HL-60/S4 treated with phorbol 12-myristate 13-acetate at 8.2 ng/mL for 4 days and 3 days (cell line): ENCODE data around the gene RBM17.

Experiments
- in situ Hi-C: fragments of 300-500 bp; cut with MboI; formaldehyde crosslinking; loops from 2 replicates; pipeline ENCODE4 v1.15.0; 2022; ENCODE audit warnings: low sequenced_read_pairs

Gene RBM17

DNA sequence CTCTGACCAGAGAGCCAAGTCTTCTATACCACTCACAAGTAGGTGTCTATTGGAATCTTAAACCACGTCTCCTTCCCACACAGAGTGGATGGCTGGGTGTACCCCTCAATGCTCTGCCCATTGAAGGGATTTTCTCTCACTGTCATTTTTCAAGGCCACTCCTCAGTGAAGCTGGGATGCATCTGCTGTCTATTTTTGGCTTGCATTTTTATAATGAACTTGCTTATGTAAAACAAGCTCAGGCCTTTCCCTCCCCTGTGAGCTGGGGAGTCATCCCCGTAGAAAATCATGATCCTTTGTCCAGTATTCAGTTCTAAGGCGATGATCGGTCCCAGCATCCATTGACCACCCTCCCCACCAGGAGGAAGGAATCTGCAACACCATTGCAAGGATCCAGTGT, 9.8 kb upstream of the RBM17 start:
- in situ Hi-C loops = no loop called here

DNA sequence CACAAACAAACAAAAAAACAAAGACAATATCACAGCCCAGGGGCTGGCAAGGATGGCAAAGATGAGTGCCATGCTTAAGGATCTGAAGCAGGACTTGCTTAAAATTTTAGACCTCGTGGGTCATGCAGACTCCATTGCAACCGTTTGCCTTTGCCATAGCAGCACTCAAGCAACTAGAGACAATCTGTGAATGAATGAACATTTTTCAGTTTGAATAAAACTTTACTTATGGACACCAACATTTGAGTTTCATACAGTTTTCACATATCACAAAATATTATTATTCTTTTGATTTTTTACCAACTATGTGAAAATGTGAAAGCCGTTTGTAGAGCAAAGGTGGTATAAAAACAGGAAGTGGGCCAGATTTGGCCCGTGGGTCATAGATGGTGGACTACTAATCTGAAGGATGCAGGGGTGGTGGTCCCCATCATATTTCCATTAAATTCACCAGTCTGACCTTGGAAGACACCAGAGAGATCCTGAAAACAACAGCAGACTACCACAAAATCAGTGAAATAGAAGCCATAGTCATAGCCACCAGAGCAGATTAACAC, 8.3 kb upstream of the RBM17 start:
- in situ Hi-C loops = no loop called here

GRCh38 chr10:6082496-6083395, 6.1 kb upstream of the RBM17 start:
- in situ Hi-C loops = no loop called here

DNA sequence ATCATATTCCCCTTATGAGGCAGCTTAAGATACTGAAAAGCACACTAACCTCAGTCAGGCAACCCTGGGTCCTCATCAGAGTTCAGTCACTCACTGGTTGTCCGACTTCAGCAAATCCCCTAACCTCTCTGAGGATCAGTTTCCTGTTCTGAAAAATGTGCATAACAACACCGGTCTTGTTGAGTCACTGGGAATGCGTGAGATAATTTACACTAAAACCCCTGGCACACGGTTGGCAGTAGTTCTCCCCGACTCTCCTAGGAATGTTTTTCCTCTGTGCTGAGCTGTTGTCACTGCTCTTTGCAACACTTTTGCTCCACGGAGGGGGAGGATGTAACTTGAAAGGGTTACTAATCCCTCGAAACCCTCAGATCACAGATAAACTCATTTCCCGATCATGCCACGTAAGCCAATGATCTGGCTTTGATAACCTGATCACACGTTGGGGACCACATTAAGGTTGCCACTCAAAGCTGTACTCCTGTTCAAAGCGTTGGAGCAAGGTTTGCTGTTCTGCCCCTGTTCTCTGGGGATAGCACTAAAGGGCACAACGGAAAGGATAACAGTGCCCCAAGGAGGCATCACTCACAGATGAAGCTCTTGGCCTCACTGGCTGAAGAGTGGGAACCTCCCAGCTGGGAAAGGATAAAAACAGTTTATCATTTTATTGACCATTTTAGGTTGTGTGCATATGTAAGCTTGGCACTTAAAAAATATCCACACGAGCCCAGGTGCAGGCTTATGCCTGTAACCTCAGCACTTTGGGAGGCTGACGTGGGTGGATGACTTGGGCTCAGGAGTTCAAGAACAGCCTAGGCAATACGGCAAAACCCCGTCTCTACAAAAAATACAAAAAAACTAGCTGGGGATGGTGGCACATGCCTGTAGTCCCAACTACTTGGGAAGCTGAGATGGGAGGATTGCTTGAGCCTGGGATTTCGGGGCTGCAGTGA, 5.0 kb upstream of the RBM17 start:
- in situ Hi-C loops = no loop called here

- in situ Hi-C loops = no loop called here
Observed at GRCh38 chr10:6086375-6087233, 2.2 kb upstream of the RBM17 start.

- in situ Hi-C loops = no loop called here
Observed at GRCh38 chr10:6089334-6090219, 743 bp downstream of the RBM17 start.

GRCh38 chr10:6091630-6092029, 2.8 kb downstream of the RBM17 start:
- in situ Hi-C loops = no loop called here

GRCh38 chr10:6092731-6093130, 3.9 kb downstream of the RBM17 start:
- in situ Hi-C loops = no loop called here

DNA sequence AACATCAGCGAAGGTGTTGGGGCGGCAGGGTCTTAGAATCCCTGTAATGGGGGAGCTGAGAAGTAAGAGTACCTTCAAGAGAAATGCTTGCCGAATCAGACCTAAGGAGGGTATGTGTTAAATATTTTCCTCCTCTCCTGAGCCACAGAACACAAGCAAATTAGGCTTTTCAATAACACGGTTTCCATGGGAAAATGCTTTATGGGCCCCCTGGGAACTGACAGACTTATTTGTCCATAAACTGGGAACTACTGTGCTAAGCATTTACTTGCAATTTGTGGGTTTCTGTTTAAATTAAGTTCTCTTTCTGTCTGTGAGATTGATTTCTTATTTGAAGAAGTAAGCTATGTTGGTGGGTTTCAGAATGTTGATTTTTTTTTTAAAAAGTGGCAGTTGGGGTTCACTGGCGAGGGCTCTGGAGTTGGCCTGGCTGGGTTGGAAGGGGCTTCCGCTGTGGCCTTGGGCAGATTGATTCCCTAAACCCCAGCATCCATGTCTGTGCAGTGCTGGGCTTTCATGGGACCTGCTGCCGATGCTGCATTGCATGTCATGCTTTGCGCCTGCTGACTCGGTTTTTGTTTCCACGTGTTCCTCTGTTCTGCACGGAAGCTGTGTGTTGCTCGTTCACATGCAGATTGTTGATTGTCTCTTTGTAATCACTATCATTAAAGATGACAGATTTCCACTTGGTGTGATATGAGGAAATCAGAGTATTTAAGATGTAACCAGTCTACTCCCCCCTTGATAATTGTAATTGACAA, 7.2 kb downstream of the RBM17 start:
- in situ Hi-C loops = no loop called here

GRCh38 chr10:6097063-6097462, 8.2 kb downstream of the RBM17 start:
- in situ Hi-C loops = no loop called here

DNA sequence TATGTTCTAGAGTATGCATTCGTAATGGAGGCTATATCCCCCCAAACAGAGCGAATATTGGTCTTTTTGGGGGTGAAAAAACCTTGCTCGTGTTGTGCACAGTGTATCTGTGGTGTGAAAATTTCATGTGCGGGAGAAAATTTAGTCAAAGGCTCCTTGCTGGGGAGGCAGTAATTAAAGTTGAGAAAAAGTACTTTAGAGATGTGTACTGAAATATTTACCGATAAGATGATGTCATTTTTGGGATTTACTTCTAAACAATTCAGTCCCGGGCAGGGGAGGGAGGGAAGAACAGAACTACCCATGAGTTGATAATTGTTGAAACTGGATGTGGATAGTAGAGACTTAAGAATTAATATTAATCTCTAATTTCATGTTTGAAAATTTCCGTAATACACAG, 9.3 kb downstream of the RBM17 start:
- in situ Hi-C loops = no loop called here

GRCh38 chr10:6100370-6100769, 11.5 kb downstream of the RBM17 start:
- in situ Hi-C loops = loop anchor here (10.0 kb wide), 1 partner anchor 314 kb away; no protein-coding TSS in a partner anchor

GRCh38 chr10:6101181-6101580, 12.3 kb downstream of the RBM17 start:
- in situ Hi-C loops = loop anchor here (10.0 kb wide), 1 partner anchor 314 kb away; no protein-coding TSS in a partner anchor

DNA sequence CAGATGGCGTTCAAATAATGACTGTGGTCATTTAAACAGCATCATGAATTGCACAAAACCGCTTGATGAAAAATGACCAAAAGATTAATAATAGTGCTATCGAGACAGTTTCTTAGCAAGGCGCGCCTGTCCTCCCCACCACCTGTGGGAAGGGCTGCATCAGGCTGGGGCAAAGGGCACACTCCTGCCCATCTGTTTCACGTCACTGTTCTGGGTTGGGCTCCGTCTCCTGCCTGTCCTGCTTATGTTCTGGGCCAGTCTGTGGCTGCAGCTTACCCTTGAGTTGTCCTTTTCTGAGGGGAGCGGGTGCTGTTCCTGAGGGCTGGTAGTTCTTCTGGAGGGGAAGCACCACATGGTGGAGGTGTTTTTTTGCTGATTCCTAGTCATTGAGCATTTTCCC, 13.3 kb downstream of the RBM17 start:
- in situ Hi-C loops = loop anchor here (10.0 kb wide), 1 partner anchor 313 kb away; no protein-coding TSS in a partner anchor

GRCh38 chr10:6103591-6103990, 14.8 kb downstream of the RBM17 start:
- in situ Hi-C loops = loop anchor here (10.0 kb wide), 1 partner anchor 311 kb away; no protein-coding TSS in a partner anchor

GRCh38 chr10:6107616-6108015, 18.8 kb downstream of the RBM17 start:
- in situ Hi-C loops = loop anchor here (10.0 kb wide), 1 partner anchor 307 kb away; no protein-coding TSS in a partner anchor

- in situ Hi-C loops = loop anchor here (10.0 kb wide), 1 partner anchor 307 kb away; no protein-coding TSS in a partner anchor
Observed at GRCh38 chr10:6108072-6108471, 19.2 kb downstream of the RBM17 start.
